HepG2 (cell line): ENCODE measurements around the gene STK31. TPM values are rescaled to one million over a fixed set of nuclear protein-coding genes. Genes with fewer than 3 reads are reported as not detected.

Experiments
- ATAC-seq: fragments of 200-7000 bp; cut with Tn5 transposase; 3 replicates; pipeline ENCODE4 v1.9.1; 2020; ENCODE audit warnings: mild to moderate bottlenecking, moderate library complexity
- BruUV-seq: library from RNA; stranded (reverse); fragments of 400-500 nt; replicated peaks from 2 replicates; lab custom pipeline; 2021; lab: Mats Ljungman, UMichigan
- CTCF ChIA-PET: fragments of 300-600 bp; formaldehyde crosslinking; extraction: SDS; loops from one replicate; lab custom pipeline; 2021; ENCODE audit warnings: low total read pairs, inconsistent platforms, low intra/inter-chr PET ratio; lab: Yijun Ruan, JAX
- POLR2A ChIA-PET: fragments of 350-600 bp; sonication (Branson Sonifier 250); formaldehyde crosslinking; loops from one replicate; lab custom pipeline; 2020; ENCODE audit warnings: antibody characterized with exemption, inconsistent platforms; lab: Yijun Ruan, JAX
- DNase-seq: peaks from one replicate; pipeline ENCODE4 v3.0.0-alpha.2; 2015; ENCODE audit warnings: low spot score
- FAIRE-seq: peaks from 3 replicates; lab custom pipeline; 2011; peaks lifted over from hg19 to GRCh38; lab: Jason Lieb, UNC
- H2AFZ ChIP-seq: one replicate; pipeline ENCODE4 v1.6.1; 2011; ENCODE audit warnings: low read length, inconsistent platforms
- H3K27ac ChIP-seq: fragments of 300-600 bp; 3 replicates; pipeline ENCODE4 v1.8.0; 2011; ENCODE audit warnings: mixed run types, mild to moderate bottlenecking, mixed read lengths, low read length, inconsistent platforms; ENCODE audit not compliant: insufficient read depth; ENCODE audit errors: extremely low read length
- H3K27me3 ChIP-seq, 2 experiments: fragments of 200-600 bp in 1 of 2; 2 replicates in 1 of 2; 3 replicates in 1 of 2; pipeline versions ENCODE4 v1.6.0 to v1.8.0; 2011; ENCODE audit warnings: low read length in 2 of 2, mild to moderate bottlenecking in 2 of 2, moderate library complexity in 2 of 2, inconsistent platforms in 1 of 2; ENCODE audit not compliant: insufficient read depth in 2 of 2, control insufficient read depth in 1 of 2
- H3K36me3 ChIP-seq, 2 experiments: fragments of 200-600 bp in 1 of 2; replicated peaks in 1 of 2; 2 replicates in 1 of 2; 3 replicates in 1 of 2; pipeline versions ENCODE4 v1.5.1 to v1.8.0; 2011; ENCODE audit warnings: low read length in 2 of 2, inconsistent platforms in 1 of 2; ENCODE audit not compliant: insufficient read depth in 2 of 2, control insufficient read depth in 1 of 2
- H3K4me1 ChIP-seq: 2 replicates; pipeline ENCODE4 v1.5.1; 2012; ENCODE audit warnings: low read length, inconsistent platforms; ENCODE audit not compliant: insufficient read depth
- H3K4me2 ChIP-seq: 2 replicates; pipeline ENCODE4 v1.6.0; 2011; ENCODE audit warnings: low read depth, low read length, inconsistent platforms
- H3K4me3 ChIP-seq, 3 experiments: fragments of 200-600 bp in 1 of 3; sonication (generic), shearing (Covaris generic) in 1 of 3; replicated peaks in 1 of 3; 2 replicates each; pipeline ENCODE4 v1.5.1; 2011 to 2016; ENCODE audit warnings: low read length in 3 of 3, inconsistent platforms in 2 of 3, low read depth in 2 of 3, mild to moderate bottlenecking in 2 of 3, control low read depth in 1 of 3, mixed read lengths in 1 of 3; ENCODE audit not compliant: insufficient read depth in 1 of 3
- H3K79me2 ChIP-seq: one replicate; pipeline ENCODE4 v1.6.1; 2011; ENCODE audit warnings: low read length, inconsistent platforms; ENCODE audit not compliant: insufficient read depth
- H3K9ac ChIP-seq: 2 replicates; pipeline ENCODE4 v1.6.0; 2011; ENCODE audit warnings: mild to moderate bottlenecking, low read depth, low read length, inconsistent platforms; ENCODE audit not compliant: insufficient read depth
- H3K9me3 ChIP-seq: 2 replicates; pipeline ENCODE4 v1.5.1; 2012; ENCODE audit warnings: mild to moderate bottlenecking, low read length
- H4K20me1 ChIP-seq: 2 replicates; pipeline ENCODE4 v1.6.0; 2011; ENCODE audit warnings: inconsistent platforms, mild to moderate bottlenecking, low read length, moderate library complexity; ENCODE audit not compliant: insufficient read depth
- HES4 ChIP-seq: sonication (generic); formaldehyde crosslinking; IDR thresholded peaks from 2 replicates; pipeline ENCODE4 v1.9.0; 2021; ENCODE audit warnings: mild to moderate bottlenecking, missing genetic modification reagents, borderline replicate concordance
- HOXD1 ChIP-seq: sonication (generic); formaldehyde crosslinking; IDR thresholded peaks from 2 replicates; pipeline ENCODE4 v1.5.0; 2020; ENCODE audit warnings: missing genetic modification reagents
- WIZ ChIP-seq: sonication (generic); formaldehyde crosslinking; IDR thresholded peaks from 2 replicates; pipeline ENCODE4 v1.5.1; 2020; ENCODE audit warnings: mild to moderate bottlenecking, missing genetic modification reagents
- ZNF878 ChIP-seq: sonication (generic); formaldehyde crosslinking; IDR thresholded peaks from 2 replicates; pipeline ENCODE4 v1.8.1; 2023; ENCODE audit warnings: mild to moderate bottlenecking, missing genetic modification reagents, moderate library complexity
- WGBS: methylation state at CpG from one replicate; pipeline ENCODE4 v1.1.6; 2017; ENCODE audit warnings: low lambda C conversion rate; 5-methylcytosine and 5-hydroxymethylcytosine counted together
- in situ Hi-C: cut with HindIII; loops from 2 replicates; pipeline ENCODE4 v1.10.0; 2017; ENCODE audit warnings: low pct_unique_long_range_greater_than_20kb; ENCODE audit not compliant: extremely low pct_ligation_motif_present
- intact Hi-C: fragments of 100-400 bp; cut with micrococcal nuclease; formaldehyde crosslinking; loops from one replicate; pipeline ENCODE4 v1.10.0; 2022; ENCODE audit not compliant: unreplicated experiment
- polyA plus RNA-seq, 8 experiments: library from polyadenylated mRNA; depleted of rRNA in 3 of 8; stranded (reverse) in 7 of 8; unstranded in 1 of 8; fragments of >200 nt; fragmentation: Illumina TruSeq in 4 of 8; extraction: Trizol in 4 of 8; gene quantifications; 2 replicates each; pipeline versions ENCODE4 v1.2.1 to v1.2.3, GENCODE V29; 2011 to 2016; ENCODE audit warnings: low read depth in 4 of 8, missing spikeins in 1 of 8, mixed read lengths in 1 of 8; ENCODE audit not compliant: insufficient read depth in 1 of 8
- total RNA-seq, 5 experiments: library from RNA; depleted of rRNA; stranded (reverse); fragments of >200 nt; fragmentation: Illumina TruSeq; extraction: Trizol; gene quantifications; 2 replicates each; pipeline ENCODE4 v1.2.3, GENCODE V29; 2016; ENCODE audit warnings: low read depth in 1 of 5
- TF ChIP-seq, protein P1 (sequence below): sonication (generic); formaldehyde crosslinking; IDR thresholded peaks from 2 replicates; pipeline ENCODE4 v1.4.0; 2020; ENCODE audit warnings: mild to moderate bottlenecking, missing genetic modification reagents
- TF ChIP-seq, protein P2 (sequence below): IDR thresholded peaks from 2 replicates; pipeline ENCODE4 v1.6.1; 2016
- TF ChIP-seq, protein P3 (sequence below): sonication (generic); formaldehyde crosslinking; IDR thresholded peaks from 2 replicates; pipeline ENCODE4 v1.4.0; 2020; ENCODE audit warnings: missing genetic modification reagents
- TF ChIP-seq, protein P4 (sequence below): sonication (generic); formaldehyde crosslinking; conservative IDR thresholded peaks from 2 replicates; pipeline ENCODE4 v1.4.0; 2020; ENCODE audit warnings: missing genetic modification reagents

The STK31 gene
- total and polyA plus RNA-seq, 2 of the 13 experiments (the other 11 are each of a cell fraction or from before 2014, with no cell fraction given) = not detected

DNA sequence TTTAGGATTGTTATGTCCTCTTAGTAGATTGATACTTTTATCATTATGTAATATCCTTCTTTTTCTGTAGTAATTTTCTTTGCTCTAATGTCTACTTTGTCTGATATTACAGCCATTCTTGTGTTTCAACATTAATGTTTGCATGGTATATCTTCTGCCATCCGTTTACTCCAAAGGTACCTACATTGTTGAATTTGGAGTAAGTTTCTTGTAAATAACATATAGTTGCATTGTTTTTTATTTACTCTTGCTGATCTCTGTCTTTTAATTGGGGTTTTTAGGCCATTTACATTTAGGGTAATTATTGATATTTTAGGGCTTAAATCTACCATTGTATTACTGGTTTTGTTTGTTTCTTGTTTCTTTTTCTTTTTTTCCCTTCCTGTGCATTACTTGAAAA, 100.1 kb downstream of the STK31 start:
- Histone ChIP-seq H3K27me3 (peaks cover 0 to 2% of the 10 kb centered on the region in 2 experiments; a peak in 1 of 5 replicates), H3K79me2 (no peaks in the 10 kb centered on the region), H3K4me1 (no peaks in the 10 kb centered on the region), H4K20me1 (no peaks in the 10 kb centered on the region), H3K27ac (no peak overlapping the region), H3K4me3 (no peak overlapping the region), H3K9ac (no peak overlapping the region), H3K9me3 (no peaks in the 10 kb centered on the region), H2AFZ (no peak overlapping the region), H3K4me2 (no peak overlapping the region), H3K36me3 (no peaks in the 10 kb centered on the region)
- in situ Hi-C loops (no loop called here), intact Hi-C loops (no loop called here)
- BruUV-seq = no TSS peak
- ATAC-seq (no peak), DNase-seq (no peak), FAIRE-seq (no peak)
- 36% methylated on average over 1 of the region's 1 CpG for WGBS
- TF ChIP-seq, protein P1, sequence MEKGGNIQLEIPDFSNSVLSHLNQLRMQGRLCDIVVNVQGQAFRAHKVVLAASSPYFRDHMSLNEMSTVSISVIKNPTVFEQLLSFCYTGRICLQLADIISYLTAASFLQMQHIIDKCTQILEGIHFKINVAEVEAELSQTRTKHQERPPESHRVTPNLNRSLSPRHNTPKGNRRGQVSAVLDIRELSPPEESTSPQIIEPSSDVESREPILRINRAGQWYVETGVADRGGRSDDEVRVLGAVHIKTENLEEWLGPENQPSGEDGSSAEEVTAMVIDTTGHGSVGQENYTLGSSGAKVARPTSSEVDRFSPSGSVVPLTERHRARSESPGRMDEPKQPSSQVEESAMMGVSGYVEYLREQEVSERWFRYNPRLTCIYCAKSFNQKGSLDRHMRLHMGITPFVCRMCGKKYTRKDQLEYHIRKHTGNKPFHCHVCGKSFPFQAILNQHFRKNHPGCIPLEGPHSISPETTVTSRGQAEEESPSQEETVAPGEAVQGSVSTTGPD (CRISPR knock-in tag) = no peak
- no peak for TF ChIP-seq ZNF878 (CRISPR knock-in tag)
- TF ChIP-seq, protein P2, sequence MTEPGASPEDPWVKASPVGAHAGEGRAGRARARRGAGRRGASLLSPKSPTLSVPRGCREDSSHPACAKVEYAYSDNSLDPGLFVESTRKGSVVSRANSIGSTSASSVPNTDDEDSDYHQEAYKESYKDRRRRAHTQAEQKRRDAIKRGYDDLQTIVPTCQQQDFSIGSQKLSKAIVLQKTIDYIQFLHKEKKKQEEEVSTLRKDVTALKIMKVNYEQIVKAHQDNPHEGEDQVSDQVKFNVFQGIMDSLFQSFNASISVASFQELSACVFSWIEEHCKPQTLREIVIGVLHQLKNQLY (CRISPR knock-in tag) = no peak
- TF ChIP-seq HES4 (CRISPR knock-in tag) = no peak
- TF ChIP-seq WIZ (CRISPR knock-in tag) = no peak
- TF ChIP-seq, protein P3, sequence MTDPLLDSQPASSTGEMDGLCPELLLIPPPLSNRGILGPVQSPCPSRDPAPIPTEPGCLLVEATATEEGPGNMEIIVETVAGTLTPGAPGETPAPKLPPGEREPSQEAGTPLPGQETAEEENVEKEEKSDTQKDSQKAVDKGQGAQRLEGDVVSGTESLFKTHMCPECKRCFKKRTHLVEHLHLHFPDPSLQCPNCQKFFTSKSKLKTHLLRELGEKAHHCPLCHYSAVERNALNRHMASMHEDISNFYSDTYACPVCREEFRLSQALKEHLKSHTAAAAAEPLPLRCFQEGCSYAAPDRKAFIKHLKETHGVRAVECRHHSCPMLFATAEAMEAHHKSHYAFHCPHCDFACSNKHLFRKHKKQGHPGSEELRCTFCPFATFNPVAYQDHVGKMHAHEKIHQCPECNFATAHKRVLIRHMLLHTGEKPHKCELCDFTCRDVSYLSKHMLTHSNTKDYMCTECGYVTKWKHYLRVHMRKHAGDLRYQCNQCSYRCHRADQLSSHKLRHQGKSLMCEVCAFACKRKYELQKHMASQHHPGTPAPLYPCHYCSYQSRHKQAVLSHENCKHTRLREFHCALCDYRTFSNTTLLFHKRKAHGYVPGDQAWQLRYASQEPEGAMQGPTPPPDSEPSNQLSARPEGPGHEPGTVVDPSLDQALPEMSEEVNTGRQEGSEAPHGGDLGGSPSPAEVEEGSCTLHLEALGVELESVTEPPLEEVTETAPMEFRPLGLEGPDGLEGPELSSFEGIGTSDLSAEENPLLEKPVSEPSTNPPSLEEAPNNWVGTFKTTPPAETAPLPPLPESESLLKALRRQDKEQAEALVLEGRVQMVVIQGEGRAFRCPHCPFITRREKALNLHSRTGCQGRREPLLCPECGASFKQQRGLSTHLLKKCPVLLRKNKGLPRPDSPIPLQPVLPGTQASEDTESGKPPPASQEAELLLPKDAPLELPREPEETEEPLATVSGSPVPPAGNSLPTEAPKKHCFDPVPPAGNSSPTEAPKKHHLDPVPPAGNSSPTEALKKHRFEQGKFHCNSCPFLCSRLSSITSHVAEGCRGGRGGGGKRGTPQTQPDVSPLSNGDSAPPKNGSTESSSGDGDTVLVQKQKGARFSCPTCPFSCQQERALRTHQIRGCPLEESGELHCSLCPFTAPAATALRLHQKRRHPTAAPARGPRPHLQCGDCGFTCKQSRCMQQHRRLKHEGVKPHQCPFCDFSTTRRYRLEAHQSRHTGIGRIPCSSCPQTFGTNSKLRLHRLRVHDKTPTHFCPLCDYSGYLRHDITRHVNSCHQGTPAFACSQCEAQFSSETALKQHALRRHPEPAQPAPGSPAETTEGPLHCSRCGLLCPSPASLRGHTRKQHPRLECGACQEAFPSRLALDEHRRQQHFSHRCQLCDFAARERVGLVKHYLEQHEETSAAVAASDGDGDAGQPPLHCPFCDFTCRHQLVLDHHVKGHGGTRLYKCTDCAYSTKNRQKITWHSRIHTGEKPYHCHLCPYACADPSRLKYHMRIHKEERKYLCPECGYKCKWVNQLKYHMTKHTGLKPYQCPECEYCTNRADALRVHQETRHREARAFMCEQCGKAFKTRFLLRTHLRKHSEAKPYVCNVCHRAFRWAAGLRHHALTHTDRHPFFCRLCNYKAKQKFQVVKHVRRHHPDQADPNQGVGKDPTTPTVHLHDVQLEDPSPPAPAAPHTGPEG (CRISPR knock-in tag) = no peak
- TF ChIP-seq HOXD1 = no peak
- TF ChIP-seq, protein P4, sequence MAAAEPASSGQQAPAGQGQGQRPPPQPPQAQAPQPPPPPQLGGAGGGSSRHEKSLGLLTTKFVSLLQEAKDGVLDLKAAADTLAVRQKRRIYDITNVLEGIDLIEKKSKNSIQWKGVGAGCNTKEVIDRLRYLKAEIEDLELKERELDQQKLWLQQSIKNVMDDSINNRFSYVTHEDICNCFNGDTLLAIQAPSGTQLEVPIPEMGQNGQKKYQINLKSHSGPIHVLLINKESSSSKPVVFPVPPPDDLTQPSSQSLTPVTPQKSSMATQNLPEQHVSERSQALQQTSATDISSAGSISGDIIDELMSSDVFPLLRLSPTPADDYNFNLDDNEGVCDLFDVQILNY (CRISPR knock-in tag) = no peak
- CTCF ChIA-PET = no interaction called here
- POLR2A ChIA-PET = no interaction called here
